Endothelial cell of umbilical vein (primary cell): ENCODE results near the gene TFIP11. TPM values are rescaled to one million over a fixed set of nuclear protein-coding genes. Genes with fewer than 3 reads are reported as not detected.

Experiments used
- BruUV-seq: library from RNA; stranded (reverse); fragments of 400-500 nt; replicated peaks from 2 replicates; lab custom pipeline; 2021; lab: Mats Ljungman, UMichigan
- CTCF ChIA-PET: fragments of 300-600, 350-600 bp; sonication (Branson Sonifier 250); formaldehyde crosslinking; loops from one replicate; lab custom pipeline; 2021; ENCODE audit warnings: antibody characterized with exemption, inconsistent platforms; lab: Charles Lee
- POLR2A ChIA-PET: fragments of 300-600, 350-600 bp; sonication (Branson Sonifier 250); formaldehyde crosslinking; loops from one replicate; lab custom pipeline; 2021; ENCODE audit warnings: antibody characterized with exemption, inconsistent platforms; lab: Charles Lee
- DNase-seq: peaks from one replicate; pipeline ENCODE4 v3.0.0-alpha.2; 2011; ENCODE audit warnings: low read depth, low spot score
- FAIRE-seq: peaks from 2 replicates; lab custom pipeline; 2011; peaks lifted over from hg19 to GRCh38; lab: Jason Lieb, UNC
- H2AFZ ChIP-seq: 2 replicates; pipeline ENCODE4 v1.6.0; 2012; ENCODE audit warnings: low read depth, low read length, control low read depth, inconsistent platforms
- H3K27ac ChIP-seq: 2 replicates; pipeline ENCODE4 v1.5.1; 2011; ENCODE audit warnings: low read depth, mild to moderate bottlenecking, control low read depth, low read length, moderate library complexity; ENCODE audit not compliant: insufficient read depth
- H3K27me3 ChIP-seq, 2 experiments: 2 replicates each; pipeline versions ENCODE4 v1.6.0 to v1.6.1; 2011; ENCODE audit warnings: low read length in 2 of 2, mixed read lengths in 1 of 2; ENCODE audit not compliant: control insufficient read depth in 2 of 2, insufficient read depth in 2 of 2
- H3K36me3 ChIP-seq, 2 experiments: 2 replicates in 1 of 2; 3 replicates in 1 of 2; pipeline ENCODE4 v1.5.1; 2011; ENCODE audit warnings: low read length in 2 of 2, mild to moderate bottlenecking in 1 of 2, moderate library complexity in 1 of 2; ENCODE audit not compliant: control insufficient read depth in 2 of 2, insufficient read depth in 2 of 2; ENCODE audit errors: extremely low read depth in 1 of 2
- H3K4me1 ChIP-seq: 3 replicates; pipeline ENCODE4 v1.5.1; 2011; ENCODE audit warnings: mild to moderate bottlenecking, low read length; ENCODE audit not compliant: control insufficient read depth, insufficient read depth; ENCODE audit errors: extremely low read depth
- H3K4me2 ChIP-seq: 2 replicates; pipeline ENCODE4 v1.6.1; 2011; ENCODE audit warnings: low read length, control low read depth, mixed read lengths; ENCODE audit not compliant: insufficient read depth
- H3K4me3 ChIP-seq, 3 experiments: fragments of 200-600 bp in 1 of 3; sonication (generic), shearing (Covaris generic) in 1 of 3; replicated peaks in 1 of 3; 2 replicates each; pipeline ENCODE4 v1.5.1; 2011 to 2016; ENCODE audit warnings: control low read depth in 3 of 3, low read length in 3 of 3, mild to moderate bottlenecking in 2 of 3, inconsistent platforms in 1 of 3, low read depth in 1 of 3, moderate library complexity in 1 of 3; ENCODE audit not compliant: insufficient read depth in 1 of 3
- H3K79me2 ChIP-seq: 2 replicates; pipeline ENCODE4 v1.6.0; 2012; ENCODE audit warnings: low read length, inconsistent platforms; ENCODE audit not compliant: control insufficient read depth, insufficient read depth
- H3K9ac ChIP-seq: replicated peaks from 2 replicates; pipeline ENCODE3; 2011; ENCODE audit warnings: low read length, control low read depth; ENCODE audit not compliant: insufficient read depth; ENCODE audit errors: extremely low read depth
- H3K9me1 ChIP-seq: replicated peaks from 3 replicates; pipeline ENCODE4 v1.6.0; 2011; ENCODE audit warnings: mild to moderate bottlenecking, low read length; ENCODE audit not compliant: control insufficient read depth, insufficient read depth; ENCODE audit errors: extremely low read depth
- H3K9me3 ChIP-seq: replicated peaks from 2 replicates; pipeline ENCODE4 v1.5.1; 2012; ENCODE audit warnings: low read length, inconsistent platforms; ENCODE audit not compliant: control insufficient read depth, insufficient read depth
- H4K20me1 ChIP-seq: replicated peaks from 2 replicates; pipeline ENCODE3; 2011; ENCODE audit warnings: mild to moderate bottlenecking, low read length; ENCODE audit not compliant: control insufficient read depth, insufficient read depth; ENCODE audit errors: extremely low read depth
- EZH2 ChIP-seq: IDR thresholded peaks from 2 replicates; pipeline ENCODE4 v1.6.1; 2012; ENCODE audit warnings: borderline replicate concordance, low read depth, mild to moderate bottlenecking, moderate library complexity, low read length, inconsistent platforms; ENCODE audit not compliant: severe bottlenecking
- FOS ChIP-seq: IDR thresholded peaks from 2 replicates; pipeline ENCODE4 v1.6.1; 2011; ENCODE audit warnings: mild to moderate bottlenecking, low read length, moderate library complexity, borderline replicate concordance; ENCODE audit not compliant: insufficient read depth
- GATA2 ChIP-seq: IDR thresholded peaks from 2 replicates; pipeline ENCODE4 v1.7.0; 2011; ENCODE audit warnings: low read depth, mild to moderate bottlenecking, moderate library complexity, mixed read lengths, low read length; ENCODE audit not compliant: insufficient read length, insufficient read depth
- JUN ChIP-seq: IDR thresholded peaks from 2 replicates; pipeline ENCODE4 v1.6.1; 2011; ENCODE audit warnings: borderline replicate concordance, low read depth; ENCODE audit not compliant: insufficient read length, insufficient read depth
- MYC ChIP-seq: IDR thresholded peaks from one replicate; pipeline ENCODE4 v1.6.1; 2011; ENCODE audit warnings: mild to moderate bottlenecking, low read depth, low read length
- POLR2A ChIP-seq: IDR thresholded peaks from 2 replicates; pipeline ENCODE4 v1.6.1; 2012; ENCODE audit warnings: low read depth, mild to moderate bottlenecking, control low read depth, low read length
- POLR2AphosphoS5 ChIP-seq: IDR thresholded peaks from 2 replicates; pipeline ENCODE4 v1.6.1; 2012; ENCODE audit warnings: low read depth, mild to moderate bottlenecking, control low read depth, low read length, moderate library complexity; ENCODE audit not compliant: insufficient read depth
- dilution Hi-C: fragments of 300-500 bp; cut with MboI; formaldehyde crosslinking; loops from one replicate; pipeline ENCODE4 v1.15.0; 2019; ENCODE audit warnings: low sequenced_read_pairs; ENCODE audit not compliant: extremely low pct_ligation_motif_present
- intact Hi-C: fragments of 100-400 bp; cut with micrococcal nuclease; formaldehyde crosslinking; loops from one replicate; pipeline ENCODE4 v1.10.0; 2022
- polyA plus RNA-seq, 4 experiments: library from polyadenylated mRNA; depleted of rRNA in 3 of 4; stranded (reverse) in 3 of 4; unstranded in 1 of 4; fragments of >200 nt; gene quantifications; 2 replicates each; pipeline versions ENCODE4 v1.2.1 to v1.2.3, GENCODE V29; 2011 to 2012; ENCODE audit warnings: missing spikeins in 1 of 4
- total RNA-seq: library from RNA; stranded (reverse); gene quantifications from 2 replicates; pipeline ENCODE4 v1.2.3, GENCODE V29; 2021
- TF ChIP-seq, protein P1 (sequence below): IDR thresholded peaks from 2 replicates; pipeline ENCODE4 v1.6.1; 2011; ENCODE audit not compliant: insufficient read depth, insufficient read length
- TF ChIP-seq, protein P2 (sequence below), 2 donors: IDR thresholded peaks; 1 replicate in 1 of 2; 2 replicates in 1 of 2; pipeline ENCODE4 v1.5.1; 2011; ENCODE audit warnings: low read length in 2 of 2, mild to moderate bottlenecking in 2 of 2, moderate library complexity in 2 of 2, control low read depth in 1 of 2, inconsistent platforms in 1 of 2, low read depth in 1 of 2; ENCODE audit not compliant: insufficient read depth in 1 of 2; ENCODE audit errors: extremely low read depth in 1 of 2

TFIP11 gene
- total and polyA plus RNA-seq, 2 donors (not counting 3 experiments of a cell fraction or from before 2014, with no cell fraction given) = 35.7 to 54.9 TPM

- DNase-seq (no peak), FAIRE-seq (no peak)
- TF ChIP-seq MYC (no peak), FOS (no peak), JUN (no peak), GATA2 (no peak), POLR2A (no peak), POLR2AphosphoS5 (no peak), EZH2 (no peak)
- TF ChIP-seq, protein P1, sequence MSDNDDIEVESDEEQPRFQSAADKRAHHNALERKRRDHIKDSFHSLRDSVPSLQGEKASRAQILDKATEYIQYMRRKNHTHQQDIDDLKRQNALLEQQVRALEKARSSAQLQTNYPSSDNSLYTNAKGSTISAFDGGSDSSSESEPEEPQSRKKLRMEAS = no peak
- TF ChIP-seq, protein P2, sequence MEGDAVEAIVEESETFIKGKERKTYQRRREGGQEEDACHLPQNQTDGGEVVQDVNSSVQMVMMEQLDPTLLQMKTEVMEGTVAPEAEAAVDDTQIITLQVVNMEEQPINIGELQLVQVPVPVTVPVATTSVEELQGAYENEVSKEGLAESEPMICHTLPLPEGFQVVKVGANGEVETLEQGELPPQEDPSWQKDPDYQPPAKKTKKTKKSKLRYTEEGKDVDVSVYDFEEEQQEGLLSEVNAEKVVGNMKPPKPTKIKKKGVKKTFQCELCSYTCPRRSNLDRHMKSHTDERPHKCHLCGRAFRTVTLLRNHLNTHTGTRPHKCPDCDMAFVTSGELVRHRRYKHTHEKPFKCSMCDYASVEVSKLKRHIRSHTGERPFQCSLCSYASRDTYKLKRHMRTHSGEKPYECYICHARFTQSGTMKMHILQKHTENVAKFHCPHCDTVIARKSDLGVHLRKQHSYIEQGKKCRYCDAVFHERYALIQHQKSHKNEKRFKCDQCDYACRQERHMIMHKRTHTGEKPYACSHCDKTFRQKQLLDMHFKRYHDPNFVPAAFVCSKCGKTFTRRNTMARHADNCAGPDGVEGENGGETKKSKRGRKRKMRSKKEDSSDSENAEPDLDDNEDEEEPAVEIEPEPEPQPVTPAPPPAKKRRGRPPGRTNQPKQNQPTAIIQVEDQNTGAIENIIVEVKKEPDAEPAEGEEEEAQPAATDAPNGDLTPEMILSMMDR (IDR thresholded peaks at IDR 0.05; ENCODE audit: extremely low read depth in 1 of 2, insufficient read depth in 1 of 2, low read depth in 1 of 2, low read length in 2 of 2) = no peak
- no peak overlapping the region for H3K9ac ChIP-seq
- H3K79me2 ChIP-seq = no peaks in the 10 kb centered on the region
- no peak overlapping the region for H3K27ac ChIP-seq
- H2AFZ ChIP-seq = no peak overlapping the region
- peaks cover 6 to 15% of the 10 kb centered on the region in 2 experiments for H3K36me3 ChIP-seq
- H3K4me3 ChIP-seq = no peak overlapping the region
- intact Hi-C loops = no loop called here
- H3K4me2 ChIP-seq = no peak overlapping the region
- no peaks in the 10 kb centered on the region for H3K9me1 ChIP-seq
- ChIA-PET CTCF (no interaction called here), POLR2A (no interaction called here)
- dilution Hi-C loops = no loop called here
- H4K20me1 ChIP-seq = no peaks in the 10 kb centered on the region
- no peaks in the 10 kb centered on the region for H3K27me3 ChIP-seq
- no TSS peak for BruUV-seq
- H3K9me3 ChIP-seq = no peaks in the 10 kb centered on the region
- H3K4me1 ChIP-seq = no peaks in the 10 kb centered on the region
Measured at GRCh38 chr22:26457661-26458272, 54.5 kb downstream of the TFIP11 start.
